AG04449 (cell line): ENCODE data around the gene B4GALT1.

Experiments
- CTCF ChIA-PET: fragments of 350-600 bp; formaldehyde crosslinking; extraction: SDS; loops from one replicate; lab custom pipeline; 2021; ENCODE audit warnings: antibody characterized with exemption; lab: Yijun Ruan, JAX
- POLR2A ChIA-PET: fragments of 400-600, 350-600 bp; formaldehyde crosslinking; extraction: SDS; loops from one replicate; lab custom pipeline; 2020; ENCODE audit warnings: antibody characterized with exemption, inconsistent platforms; lab: Yijun Ruan, JAX
- DNase-seq: peaks from one replicate; pipeline ENCODE4 v3.0.0-alpha.2; 2010; ENCODE audit warnings: low read depth, low spot score
- H3K4me3 ChIP-seq: 2 replicates; pipeline ENCODE4 v1.5.1; 2011; ENCODE audit warnings: low read depth, mild to moderate bottlenecking, control low read depth, low read length
- CTCF ChIP-seq: IDR thresholded peaks from one replicate; pipeline ENCODE4 v1.5.1; 2011; ENCODE audit warnings: mild to moderate bottlenecking, moderate library complexity, low read length, control low read depth, inconsistent platforms; ENCODE audit not compliant: insufficient read depth; ENCODE audit errors: missing control alignments

The B4GALT1 gene

GRCh38 chr9:33138768-33139167 lies 28.4 kb downstream of the B4GALT1 start:
- CTCF ChIA-PET: interaction anchor here (1.7 to 1.9 kb wide), 2 partner anchors 9 to 12 kb away, joined by 5 to 6 read pairs; no protein-coding TSS in a partner anchor
- POLR2A ChIA-PET: interaction anchor here (1.6 to 1.8 kb wide), 2 partner anchors 12 to 22 kb away, joined by 4 read pairs; no protein-coding TSS in a partner anchor
- no peak for DNase-seq
- TF ChIP-seq CTCF: no peak
- H3K4me3 ChIP-seq: no peak overlapping the region

GRCh38 chr9:33137781-33138264 lies 29.3 kb downstream of the B4GALT1 start:
- DNase-seq: no peak

GRCh38 chr9:33136721-33137670 lies 30.1 kb downstream of the B4GALT1 start:
- ChIA-PET CTCF (no interaction called here), POLR2A (interaction anchor here (0.9 kb wide), 1 partner anchor 8 kb away, joined by 3 read pairs; no protein-coding TSS in a partner anchor)
- DNase-seq: no peak
- H3K4me3 ChIP-seq: no peak overlapping the region
- no peak for TF ChIP-seq CTCF

More at GRCh38 chr9:33137781-33138264, 29.3 kb downstream of the B4GALT1 start:
- ChIA-PET CTCF (no interaction called here), POLR2A (interaction anchor here (0.9 kb wide), 1 partner anchor 8 kb away, joined by 3 read pairs; no protein-coding TSS in a partner anchor)
- no peak overlapping the region for H3K4me3 ChIP-seq
- TF ChIP-seq CTCF: no peak

GRCh38 chr9:33135470-33135958 lies 31.6 kb downstream of the B4GALT1 start:
- POLR2A ChIA-PET: no interaction called here

GRCh38 chr9:33135031-33135461 lies 32.1 kb downstream of the B4GALT1 start:
- DNase-seq: no peak
- POLR2A ChIA-PET: no interaction called here
- CTCF ChIA-PET: interaction anchor here (0.8 to 1.2 kb wide), 2 partner anchors 14 to 91 kb away, joined by 4 read pairs; no protein-coding TSS in a partner anchor
- TF ChIP-seq CTCF: no peak
- H3K4me3 ChIP-seq: no peak overlapping the region

More at GRCh38 chr9:33135470-33135958, 31.6 kb downstream of the B4GALT1 start:
- no peak overlapping the region for H3K4me3 ChIP-seq
- no peak for DNase-seq
- no peak for TF ChIP-seq CTCF
- CTCF ChIA-PET: interaction anchor here (1.2 kb wide), 1 partner anchor 91 kb away, joined by 4 read pairs; no protein-coding TSS in a partner anchor
